Measurements from ENCODE around the gene ASAP2.

Gene ASAP2

DNA sequence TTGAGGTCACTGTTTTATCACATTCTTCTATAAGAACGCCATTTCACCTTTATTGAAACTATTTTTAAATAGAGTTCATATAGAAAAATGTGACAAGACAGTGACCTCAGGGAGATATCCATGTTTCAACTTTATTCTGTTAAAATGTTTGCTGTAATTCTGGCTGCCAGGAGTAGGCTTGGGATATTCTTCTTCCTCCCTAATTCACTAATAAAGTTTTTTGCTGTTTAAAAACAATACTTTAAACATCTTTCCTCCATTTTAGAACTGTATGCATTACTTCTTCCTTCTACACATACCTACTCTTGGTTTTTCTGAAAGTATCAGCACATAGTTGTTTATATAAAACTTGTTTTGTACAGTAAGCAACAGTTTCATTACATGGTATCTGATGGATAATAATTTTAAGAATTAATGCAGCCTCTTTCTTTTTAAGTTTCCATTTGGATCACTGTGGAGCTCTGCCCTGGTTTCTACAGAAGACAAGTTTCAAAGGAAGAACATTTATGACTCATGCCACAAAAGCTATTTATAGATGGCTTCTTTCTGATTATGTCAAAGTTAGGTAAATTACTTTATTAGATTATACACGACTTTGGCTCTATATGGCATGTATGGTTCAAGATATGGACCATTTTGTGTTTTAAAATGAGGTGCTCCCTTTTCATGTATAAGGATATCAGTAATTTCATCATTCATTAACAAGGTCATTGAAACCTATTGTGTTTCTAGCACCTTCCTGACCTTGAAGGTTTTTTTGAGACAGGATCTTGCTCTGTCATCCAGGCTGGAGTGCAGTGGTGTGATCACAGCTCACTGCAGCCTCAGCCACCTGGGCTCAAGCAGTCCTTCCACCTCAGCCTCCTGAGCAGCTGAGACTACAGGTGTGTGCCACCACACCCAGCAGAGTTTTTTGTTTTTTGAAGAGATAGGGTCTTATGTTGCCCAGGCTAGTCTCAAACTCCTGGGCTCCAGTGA, 224.0 kb downstream of the ASAP2 start:
- TF ChIP-seq, protein P1, sequence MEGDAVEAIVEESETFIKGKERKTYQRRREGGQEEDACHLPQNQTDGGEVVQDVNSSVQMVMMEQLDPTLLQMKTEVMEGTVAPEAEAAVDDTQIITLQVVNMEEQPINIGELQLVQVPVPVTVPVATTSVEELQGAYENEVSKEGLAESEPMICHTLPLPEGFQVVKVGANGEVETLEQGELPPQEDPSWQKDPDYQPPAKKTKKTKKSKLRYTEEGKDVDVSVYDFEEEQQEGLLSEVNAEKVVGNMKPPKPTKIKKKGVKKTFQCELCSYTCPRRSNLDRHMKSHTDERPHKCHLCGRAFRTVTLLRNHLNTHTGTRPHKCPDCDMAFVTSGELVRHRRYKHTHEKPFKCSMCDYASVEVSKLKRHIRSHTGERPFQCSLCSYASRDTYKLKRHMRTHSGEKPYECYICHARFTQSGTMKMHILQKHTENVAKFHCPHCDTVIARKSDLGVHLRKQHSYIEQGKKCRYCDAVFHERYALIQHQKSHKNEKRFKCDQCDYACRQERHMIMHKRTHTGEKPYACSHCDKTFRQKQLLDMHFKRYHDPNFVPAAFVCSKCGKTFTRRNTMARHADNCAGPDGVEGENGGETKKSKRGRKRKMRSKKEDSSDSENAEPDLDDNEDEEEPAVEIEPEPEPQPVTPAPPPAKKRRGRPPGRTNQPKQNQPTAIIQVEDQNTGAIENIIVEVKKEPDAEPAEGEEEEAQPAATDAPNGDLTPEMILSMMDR (IDR thresholded peaks at IDR 0.05) = no peak
- H3K27ac ChIP-seq = no peak overlapping the region
- H3K4me3 ChIP-seq = no peak overlapping the region
- no peak for DNase-seq (ENCODE audit: low spot score)

DNA sequence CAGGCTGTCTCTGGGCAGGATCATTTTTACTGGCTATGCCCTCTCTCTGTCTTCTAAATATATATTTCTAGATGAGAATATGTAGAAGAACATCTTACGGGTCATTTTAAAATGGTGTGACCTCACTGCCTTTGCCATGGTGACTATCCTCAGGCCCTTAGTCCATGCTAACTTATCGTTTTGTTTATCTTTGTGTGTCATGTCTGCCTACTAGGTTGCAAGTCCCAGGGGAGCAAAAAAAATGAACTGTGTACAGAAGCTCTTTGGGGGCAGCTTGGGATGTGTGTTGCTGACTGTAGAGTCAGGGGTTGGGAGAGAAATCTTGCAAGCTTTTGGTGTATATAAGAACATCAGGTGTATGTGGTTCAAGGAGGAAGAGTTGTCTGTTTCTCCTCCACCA, 227.9 kb downstream of the ASAP2 start:
- H3K27ac ChIP-seq = no peak overlapping the region
- DNase-seq (ENCODE audit: low spot score) = no peak
- TF ChIP-seq, protein P1 (IDR thresholded peaks at IDR 0.05) = no peak
- no peak overlapping the region for H3K4me3 ChIP-seq

DNA sequence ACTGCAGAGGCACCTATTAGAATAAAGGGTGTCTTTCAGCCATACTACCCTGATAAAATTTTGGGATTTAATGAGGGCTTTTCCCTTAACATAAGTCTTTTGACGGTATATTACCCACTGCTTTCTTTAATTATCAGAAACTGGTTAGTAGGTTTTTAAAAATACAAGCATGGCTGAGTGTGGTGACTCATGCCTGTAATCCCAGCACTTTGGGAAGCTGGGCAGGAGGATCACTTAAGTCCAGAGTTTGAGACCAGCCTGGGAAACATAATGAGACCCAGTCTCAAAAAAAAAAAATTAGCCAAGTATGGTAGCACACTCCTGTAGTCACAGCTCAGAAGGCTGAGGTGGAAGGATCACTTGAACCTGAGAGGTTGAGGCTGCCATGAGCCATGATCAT, 232.9 kb downstream of the ASAP2 start:
- no peak for DNase-seq (ENCODE audit: low spot score)
- H3K27ac ChIP-seq = no peak overlapping the region
- no peak overlapping the region for H3K4me3 ChIP-seq
- TF ChIP-seq, protein P1 (IDR thresholded peaks at IDR 0.05) = no peak

DNA sequence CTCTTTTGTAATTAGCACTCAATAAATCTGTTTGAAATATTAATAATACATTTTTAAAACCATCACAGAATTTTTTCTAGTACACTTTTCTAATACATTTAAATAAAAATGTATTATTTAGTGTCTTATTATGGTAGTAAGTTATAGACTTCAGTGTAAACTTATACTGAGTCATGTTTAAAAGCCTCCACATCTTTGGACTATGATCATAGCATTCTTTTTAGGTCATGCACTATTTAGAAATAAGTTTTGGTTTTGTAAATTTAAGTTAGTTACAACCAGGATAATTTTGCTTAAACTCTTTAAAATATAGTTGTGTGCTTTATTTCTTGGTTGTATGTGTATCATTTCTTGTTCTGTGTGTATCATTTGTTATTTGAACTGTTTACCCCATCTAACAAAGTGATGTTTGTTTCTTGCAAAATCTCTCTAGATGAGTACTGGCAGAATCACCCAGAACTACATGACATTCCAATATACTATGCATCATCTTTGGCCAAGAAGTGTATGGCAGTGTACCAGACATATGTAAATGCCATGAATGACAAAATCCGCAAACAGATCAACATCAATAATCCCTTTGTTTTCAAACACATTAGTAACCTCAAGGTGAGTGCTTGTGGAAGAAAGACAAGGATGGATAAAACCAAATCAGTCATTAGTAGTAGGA, 233.6 kb downstream of the ASAP2 start:
- TF ChIP-seq, protein P1 (IDR thresholded peaks at IDR 0.05) = no peak
- Histone ChIP-seq H3K27ac (no peak overlapping the region), H3K4me3 (no peak overlapping the region)
- DNase-seq (ENCODE audit: low spot score) = no peak

DNA sequence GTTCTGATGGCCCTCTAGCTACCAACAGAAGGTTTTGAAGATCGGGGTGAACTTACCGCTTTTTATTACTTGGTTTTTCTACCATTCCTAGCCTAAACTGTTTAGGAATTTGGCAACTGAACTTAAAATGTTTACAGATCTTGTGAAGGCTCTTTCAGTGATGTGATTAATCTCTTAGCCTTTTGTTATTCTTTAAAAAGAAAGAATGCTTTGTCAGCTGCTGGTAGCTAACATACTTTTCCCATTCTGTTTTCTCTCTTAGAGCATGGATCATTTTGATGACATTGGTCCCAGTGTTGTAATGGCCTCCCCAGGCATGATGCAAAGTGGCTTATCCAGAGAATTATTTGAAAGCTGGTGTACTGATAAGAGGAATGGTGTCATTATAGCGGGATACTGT, 234.9 kb downstream of the ASAP2 start:
- Histone ChIP-seq H3K4me3 (no peak overlapping the region), H3K27ac (no peak overlapping the region)
- TF ChIP-seq, protein P1 (IDR thresholded peaks at IDR 0.05) = no peak
- no peak for DNase-seq (ENCODE audit: low spot score)

DNA sequence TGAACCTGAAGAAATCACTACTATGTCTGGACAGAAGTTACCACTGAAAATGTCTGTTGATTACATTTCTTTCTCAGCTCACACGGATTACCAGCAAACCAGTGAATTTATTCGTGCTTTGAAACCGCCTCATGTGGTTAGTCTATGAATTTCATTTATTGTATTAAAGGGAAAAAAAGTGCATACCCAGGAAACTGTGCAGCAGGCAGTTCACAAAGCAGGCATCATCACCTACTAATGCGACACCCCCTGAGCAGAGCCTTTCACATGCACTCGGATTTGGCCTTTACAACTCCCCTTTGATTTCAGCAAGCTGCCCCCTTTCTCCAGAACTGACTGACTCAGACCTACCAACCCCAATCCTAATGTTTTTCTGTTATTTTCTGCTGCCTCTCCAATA, 236.9 kb downstream of the ASAP2 start:
- TF ChIP-seq, protein P1 (IDR thresholded peaks at IDR 0.05) = no peak
- H3K4me3 ChIP-seq = no peak overlapping the region
- no peak overlapping the region for H3K27ac ChIP-seq
- DNase-seq (ENCODE audit: low spot score) = no peak

Data from coronary artery (tissue), 2 donors.